Parathyroid adenoma (tissue), 2 donors: ENCODE results near the gene PWWP2B.
A peak's percentile ranks its signal among the peaks of the same experiment; 100 is the strongest.

ENCODE experiments used
- H2AFZ ChIP-seq: fragments of 300-600 bp; sonication (generic); one replicate; pipeline ENCODE4 v1.7.0; 2017; ENCODE audit warnings: antibody characterized with exemption, mild to moderate bottlenecking
- H3K27ac ChIP-seq: fragments of 300-600 bp; sonication (generic); one replicate; pipeline ENCODE4 v1.7.0; 2017
- H3K27me3 ChIP-seq: fragments of 300-600 bp; sonication (generic); one replicate; pipeline ENCODE4 v1.7.0; 2017; ENCODE audit warnings: low read length; ENCODE audit not compliant: control insufficient read depth, insufficient read depth
- H3K36me3 ChIP-seq: fragments of 300-600 bp; sonication (generic); one replicate; pipeline ENCODE4 v1.7.0; 2017; ENCODE audit warnings: low read length; ENCODE audit not compliant: control insufficient read depth, insufficient read depth
- H3K4me1 ChIP-seq: fragments of 300-600 bp; sonication (generic); one replicate; pipeline ENCODE4 v1.7.0; 2017; ENCODE audit warnings: control low read depth
- H3K4me2 ChIP-seq: fragments of 300-600 bp; sonication (generic); one replicate; pipeline ENCODE4 v1.7.0; 2017; ENCODE audit warnings: low read length
- H3K4me3 ChIP-seq: fragments of 300-600 bp; sonication (generic); one replicate; pipeline ENCODE4 v1.7.0; 2017; ENCODE audit warnings: low read depth, low read length
- H3K79me2 ChIP-seq: fragments of 300-600 bp; sonication (generic); one replicate; pipeline ENCODE4 v1.7.0; 2017; ENCODE audit warnings: control low read depth
- H3K9ac ChIP-seq: fragments of 300-600 bp; sonication (generic); one replicate; pipeline ENCODE4 v1.7.0; 2017; ENCODE audit warnings: mild to moderate bottlenecking
- H3K9me3 ChIP-seq: fragments of 300-600 bp; sonication (generic); one replicate; pipeline ENCODE4 v1.7.0; 2017; ENCODE audit warnings: low read length; ENCODE audit not compliant: control insufficient read depth
- TF ChIP-seq, protein P1 (sequence below): fragments of 300-600 bp; sonication (generic); IDR thresholded peaks from one replicate; pipeline ENCODE4 v1.7.0; 2017; ENCODE audit warnings: antibody characterized with exemption, mild to moderate bottlenecking
- donor health status: primary hyperparathyroidism.

Gene PWWP2B

DNA sequence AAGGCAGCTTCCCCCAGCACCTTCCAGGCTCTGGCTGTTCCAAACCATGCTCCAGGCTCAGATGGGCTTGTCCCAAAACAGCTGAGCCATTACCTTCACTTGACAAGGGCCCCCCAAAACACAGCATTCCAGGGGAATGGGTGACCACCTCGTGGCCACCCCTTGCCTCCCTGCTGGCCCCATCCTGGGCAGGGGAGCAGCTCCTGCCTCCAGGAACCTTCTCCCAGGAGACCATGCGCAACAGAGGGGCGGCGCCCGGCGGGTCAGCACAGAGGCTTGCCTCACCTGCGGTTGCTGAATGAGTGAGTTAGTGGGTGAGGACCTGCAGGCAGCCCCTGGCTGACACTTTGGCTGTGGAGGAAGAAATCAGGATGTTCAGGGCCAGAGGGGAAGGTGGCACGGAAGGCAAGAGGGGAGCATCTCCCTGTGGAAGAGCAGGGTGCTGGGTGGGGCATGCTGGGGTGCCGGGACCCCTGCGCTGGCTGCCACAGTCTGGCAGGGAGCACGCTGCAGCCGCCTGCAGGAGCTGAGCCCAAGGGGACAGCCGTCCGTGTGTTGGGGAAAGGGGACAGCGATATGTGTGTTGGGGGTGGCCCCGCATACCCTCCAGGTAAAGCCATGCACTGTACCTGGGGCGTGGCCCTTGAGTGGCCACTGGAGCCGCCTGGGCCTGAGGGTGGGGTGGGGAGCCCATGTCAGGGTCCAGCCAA lies 54.7 kb downstream of the PWWP2B start:
- Histone ChIP-seq H2AFZ (no peak overlapping the region), H3K27ac (no peak overlapping the region), H3K4me3 (no peak overlapping the region), H3K4me1 (peaks cover 13% of the 10 kb centered on the region), H3K36me3 (no peaks in the 10 kb centered on the region), H3K27me3 (no peaks in the 10 kb centered on the region), H3K9me3 (no peaks in the 10 kb centered on the region), H3K79me2 (no peaks in the 10 kb centered on the region), H3K9ac (no peak overlapping the region), H3K4me2 (no peak overlapping the region)
- TF ChIP-seq, protein P1, sequence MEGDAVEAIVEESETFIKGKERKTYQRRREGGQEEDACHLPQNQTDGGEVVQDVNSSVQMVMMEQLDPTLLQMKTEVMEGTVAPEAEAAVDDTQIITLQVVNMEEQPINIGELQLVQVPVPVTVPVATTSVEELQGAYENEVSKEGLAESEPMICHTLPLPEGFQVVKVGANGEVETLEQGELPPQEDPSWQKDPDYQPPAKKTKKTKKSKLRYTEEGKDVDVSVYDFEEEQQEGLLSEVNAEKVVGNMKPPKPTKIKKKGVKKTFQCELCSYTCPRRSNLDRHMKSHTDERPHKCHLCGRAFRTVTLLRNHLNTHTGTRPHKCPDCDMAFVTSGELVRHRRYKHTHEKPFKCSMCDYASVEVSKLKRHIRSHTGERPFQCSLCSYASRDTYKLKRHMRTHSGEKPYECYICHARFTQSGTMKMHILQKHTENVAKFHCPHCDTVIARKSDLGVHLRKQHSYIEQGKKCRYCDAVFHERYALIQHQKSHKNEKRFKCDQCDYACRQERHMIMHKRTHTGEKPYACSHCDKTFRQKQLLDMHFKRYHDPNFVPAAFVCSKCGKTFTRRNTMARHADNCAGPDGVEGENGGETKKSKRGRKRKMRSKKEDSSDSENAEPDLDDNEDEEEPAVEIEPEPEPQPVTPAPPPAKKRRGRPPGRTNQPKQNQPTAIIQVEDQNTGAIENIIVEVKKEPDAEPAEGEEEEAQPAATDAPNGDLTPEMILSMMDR: no peak

DNA sequence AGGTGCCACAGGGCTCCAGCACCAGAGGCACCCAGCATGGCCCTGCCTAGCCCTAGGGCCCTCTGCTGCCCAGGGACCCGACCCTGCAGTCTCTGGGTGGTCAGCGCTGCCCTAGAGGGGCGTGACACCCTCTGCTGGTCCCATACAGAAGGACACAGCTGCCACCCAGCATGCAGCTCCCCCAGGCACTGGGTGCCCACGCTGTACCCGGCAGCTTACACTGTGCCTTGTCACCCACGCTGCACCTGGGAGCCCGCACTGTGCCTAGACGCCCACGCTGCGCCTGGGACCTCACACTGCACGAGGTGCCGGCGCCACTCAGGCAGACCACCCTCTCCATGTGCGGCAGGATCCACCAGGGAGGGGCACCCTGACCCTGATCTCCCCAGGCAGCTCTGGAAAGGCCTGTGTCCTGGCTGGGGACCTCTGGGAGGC lies 55.2 kb downstream of the PWWP2B start:
- Histone ChIP-seq H3K79me2 (no peaks in the 10 kb centered on the region), H3K9me3 (no peaks in the 10 kb centered on the region), H3K9ac (no peak overlapping the region), H3K4me1 (peaks cover 7% of the 10 kb centered on the region), H3K4me2 (no peak overlapping the region), H3K36me3 (no peaks in the 10 kb centered on the region), H3K4me3 (no peak overlapping the region), H3K27ac (no peak overlapping the region), H3K27me3 (no peaks in the 10 kb centered on the region), H2AFZ (peak overlapping the region; percentile 50)
- TF ChIP-seq, protein P1: no peak

DNA sequence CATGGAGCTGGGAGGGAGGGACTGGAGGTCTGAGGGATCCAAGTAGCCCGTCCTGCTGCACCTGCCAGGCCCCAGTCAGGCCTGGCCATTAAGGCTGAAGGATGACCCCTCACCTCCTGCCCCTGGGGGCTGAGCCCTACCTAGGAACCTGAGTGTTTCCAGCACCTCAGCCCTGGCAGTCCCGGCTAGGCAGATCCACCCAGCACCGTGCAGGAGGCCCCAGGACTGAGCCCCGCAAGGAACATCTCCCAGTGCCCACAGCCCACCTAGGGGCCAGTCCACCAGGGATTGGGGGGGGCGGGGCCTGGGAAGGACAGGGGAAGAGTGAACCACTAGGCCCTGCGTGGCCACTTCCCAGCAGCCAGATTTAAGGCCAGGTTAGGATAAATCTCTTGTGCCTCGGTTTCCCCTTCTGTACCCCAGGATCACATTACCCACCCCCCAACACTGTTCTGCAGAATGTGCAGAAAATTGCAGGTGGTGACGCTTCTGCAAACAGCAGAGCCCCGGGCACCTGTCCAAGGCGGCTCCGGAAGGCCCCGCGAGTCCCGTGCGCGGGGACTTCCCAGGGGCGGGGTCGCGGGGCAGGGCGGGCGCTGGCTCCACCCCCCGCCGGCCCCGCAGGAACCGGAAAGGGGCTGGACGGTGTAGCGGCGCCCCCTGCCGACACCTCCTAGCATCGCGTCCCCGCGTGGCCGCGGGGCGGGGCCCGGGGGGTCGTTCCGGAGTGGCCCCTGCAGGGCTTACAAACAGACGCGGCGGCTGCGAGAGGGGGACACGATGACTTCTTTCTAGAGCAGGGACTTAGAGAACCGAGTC lies 55.9 kb downstream of the PWWP2B start:
- H3K9ac ChIP-seq: no peak overlapping the region
- H3K79me2 ChIP-seq: no peaks in the 10 kb centered on the region
- peaks cover under 1% of the 10 kb centered on the region for H3K4me1 ChIP-seq
- no peaks in the 10 kb centered on the region for H3K9me3 ChIP-seq
- peak overlapping the region; percentile 62 for H3K4me2 ChIP-seq
- H3K27ac ChIP-seq: no peak overlapping the region
- H3K27me3 ChIP-seq: no peaks in the 10 kb centered on the region
- TF ChIP-seq, protein P1: peak; percentile 99
- no peaks in the 10 kb centered on the region for H3K36me3 ChIP-seq
- no peak overlapping the region for H3K4me3 ChIP-seq
- peak overlapping the region; percentile 50 for H2AFZ ChIP-seq

DNA sequence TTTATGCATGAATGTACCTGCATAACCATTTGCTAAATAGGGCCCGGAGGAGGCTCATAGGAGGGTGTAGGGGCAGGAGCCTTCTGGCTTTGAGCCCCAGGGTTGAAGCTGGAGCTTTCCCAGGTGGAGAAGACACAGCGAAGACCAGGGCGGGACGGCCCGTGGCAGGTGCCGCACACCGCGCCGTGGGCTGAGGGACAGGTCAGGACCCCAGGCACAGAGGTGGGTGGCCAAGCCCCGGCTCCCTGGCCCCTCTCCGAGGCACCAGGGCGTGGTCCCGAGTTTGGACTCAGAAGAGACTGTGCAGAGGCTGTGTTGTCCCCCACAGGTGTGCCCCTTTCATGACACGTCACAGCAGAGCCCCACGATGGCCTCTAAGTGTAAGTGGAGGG lies 56.5 kb downstream of the PWWP2B start:
- Histone ChIP-seq H3K36me3 (no peaks in the 10 kb centered on the region), H2AFZ (peak overlapping the region; percentile 50), H3K27me3 (no peaks in the 10 kb centered on the region), H3K4me3 (no peak overlapping the region), H3K9ac (no peak overlapping the region), H3K27ac (no peak overlapping the region), H3K4me2 (peak overlapping the region; percentile 62), H3K79me2 (no peaks in the 10 kb centered on the region), H3K4me1 (no peaks in the 10 kb centered on the region), H3K9me3 (no peaks in the 10 kb centered on the region)
- TF ChIP-seq, protein P1: no peak
